Bone marrow (tissue), 2 donors: ENCODE measurements around the gene GDF7.
A peak's percentile ranks its signal among the peaks of the same experiment; 100 is the strongest.
"Not testable (repeated sequence)": the region's sequence is repeated elsewhere in the genome, so short reads cannot be mapped to it uniquely, and the experiment has no call there.

Experiments
- DNase-seq, 2 donors: peaks; one replicate each; lab custom pipeline; 2025; lab: John Stamatoyannopoulos, UW

Gene GDF7

GRCh38 chr2:20702563-20702962, 35.6 kb downstream of the GDF7 start:
- DNase-seq, result no peak

- DNase-seq, result no peak
Measured at GRCh38 chr2:20704886-20705285, 37.9 kb downstream of the GDF7 start.

GRCh38 chr2:20706217-20706616, 39.3 kb downstream of the GDF7 start:
- no peak for DNase-seq

- DNase-seq, result no peak
Measured at GRCh38 chr2:20706786-20707185, 39.8 kb downstream of the GDF7 start.

- DNase-seq, result no peak
Measured at GRCh38 chr2:20707601-20708000, 40.7 kb downstream of the GDF7 start.

GRCh38 chr2:20711641-20712040, 44.7 kb downstream of the GDF7 start:
- not testable (repeated sequence) for DNase-seq

GRCh38 chr2:20713585-20713984, 46.6 kb downstream of the GDF7 start:
- not testable (repeated sequence) for DNase-seq

GRCh38 chr2:20714412-20714811, 47.5 kb downstream of the GDF7 start:
- DNase-seq, result not testable (repeated sequence)

- not testable (repeated sequence) for DNase-seq
Measured at GRCh38 chr2:20716164-20716563, 49.2 kb downstream of the GDF7 start.

- DNase-seq, result no peak
Measured at GRCh38 chr2:20717641-20718040, 50.7 kb downstream of the GDF7 start.

- no peak for DNase-seq
Measured at GRCh38 chr2:20722592-20723240, 55.8 kb downstream of the GDF7 start.

- no peak for DNase-seq
Measured at GRCh38 chr2:20723543-20723942, 56.6 kb downstream of the GDF7 start.

GRCh38 chr2:20724500-20725053, 57.6 kb downstream of the GDF7 start:
- no peak for DNase-seq

- no peak for DNase-seq
Measured at GRCh38 chr2:20725782-20726181, 58.8 kb downstream of the GDF7 start.

- DNase-seq, result no peak
Measured at GRCh38 chr2:20726913-20727312, 60.0 kb downstream of the GDF7 start.

- peak in 1 of 2 donors; percentile 17 for DNase-seq
Measured at GRCh38 chr2:20728114-20728758, 61.3 kb downstream of the GDF7 start.
